ENCODE results near the gene OR4A5.
"Not testable (repeated sequence)": the region's sequence is repeated elsewhere in the genome, so short reads cannot be mapped to it uniquely, and the experiment has no call there.

The OR4A5 gene, protein sequence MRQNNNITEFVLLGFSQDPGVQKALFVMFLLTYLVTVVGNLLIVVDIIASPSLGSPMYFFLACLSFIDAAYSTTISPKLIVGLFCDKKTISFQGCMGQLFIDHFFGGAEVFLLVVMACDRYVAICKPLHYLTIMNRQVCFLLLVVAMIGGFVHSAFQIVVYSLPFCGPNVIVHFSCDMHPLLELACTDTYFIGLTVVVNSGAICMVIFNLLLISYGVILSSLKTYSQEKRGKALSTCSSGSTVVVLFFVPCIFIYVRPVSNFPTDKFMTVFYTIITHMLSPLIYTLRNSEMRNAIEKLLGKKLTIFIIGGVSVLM

DNA sequence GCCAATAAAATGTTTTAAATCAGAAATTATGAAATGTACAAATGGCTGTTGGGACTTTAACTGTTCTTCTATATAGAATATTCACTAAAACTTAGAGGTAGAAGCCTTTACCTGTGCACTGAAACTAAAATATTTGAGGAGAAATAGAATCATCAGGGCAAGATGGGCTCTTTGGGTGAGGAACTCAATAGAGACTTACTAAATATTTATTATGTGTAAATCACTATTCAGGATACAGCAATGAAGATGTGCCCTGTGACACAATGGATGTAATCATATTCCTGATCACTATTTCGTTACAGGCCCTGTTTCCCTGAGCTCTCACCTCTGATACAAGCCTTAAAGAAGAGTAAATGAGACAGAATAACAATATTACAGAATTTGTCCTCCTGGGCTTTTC, at the start of gene OR4A5:
OR4A5 (plus strand) TSS at position 301 of the 400 bp plus-strand sequence; CDS start at position 354, 53 bp downstream.
- not testable (repeated sequence) for H3K4me3 ChIP-seq (ENCODE audit: low read depth, low read length)

DNA sequence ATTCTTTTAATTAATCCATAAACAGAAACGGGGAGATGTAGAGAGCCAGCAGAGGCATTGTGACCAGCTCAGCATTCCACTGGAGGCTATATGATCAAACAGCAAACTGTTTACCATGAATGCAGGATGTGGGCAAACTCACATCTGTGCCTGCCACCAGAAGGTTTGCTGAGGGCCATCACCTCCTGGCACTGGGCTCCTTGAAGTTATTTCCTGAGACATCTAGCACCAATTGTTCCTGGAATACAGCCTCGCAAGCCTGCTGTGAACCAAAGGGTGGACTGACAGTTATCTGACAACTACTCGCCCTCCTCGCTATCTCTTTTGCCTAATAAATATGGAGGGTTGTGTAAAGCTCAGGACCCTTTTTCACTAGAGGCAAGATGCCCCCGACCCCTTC, 13.5 kb downstream of the OR4A5 start:
- H3K4me3 ChIP-seq (ENCODE audit: low read depth, low read length): not testable (repeated sequence)
